Activated CD4-positive, alpha-beta T cell treated with anti-CD3 and anti-CD28 coated beads, Interleukin-2, amount 10 ng/mL, durations not matched to agents 24 days and 14 days (primary cell): ENCODE data around the gene SPIN2B. TPM values are rescaled to one million over a fixed set of nuclear protein-coding genes. Genes with fewer than 3 reads are reported as not detected.
"Not testable (repeated sequence)": the region's sequence is repeated elsewhere in the genome, so short reads cannot be mapped to it uniquely, and the experiment has no call there.

Source experiments
- DNase-seq: peaks from one replicate; pipeline ENCODE4 v3.0.0; 2022
- H3K27ac Mint-ChIP-seq: one replicate; pipeline ENCODE4 v1.8.0; 2022; ENCODE audit warnings: mild to moderate bottlenecking, mixed read lengths
- H3K27me3 Mint-ChIP-seq: one replicate; pipeline ENCODE4 v1.8.0; 2022; ENCODE audit warnings: mixed read lengths
- H3K36me3 Mint-ChIP-seq: one replicate; pipeline ENCODE4 v1.8.0; 2022; ENCODE audit warnings: low read depth, mild to moderate bottlenecking, mixed read lengths
- H3K4me1 Mint-ChIP-seq: one replicate; pipeline ENCODE4 v1.8.0; 2021; ENCODE audit warnings: mixed read lengths
- H3K4me3 Mint-ChIP-seq: one replicate; pipeline ENCODE4 v1.8.0; 2022; ENCODE audit warnings: mild to moderate bottlenecking, moderate library complexity, mixed read lengths
- H3K9me3 Mint-ChIP-seq: one replicate; pipeline ENCODE4 v1.8.0; 2021; ENCODE audit warnings: mixed read lengths
- intact Hi-C: fragments of 100-400 bp; cut with micrococcal nuclease; formaldehyde crosslinking; loops from one replicate; pipeline ENCODE4 v1.15.1; 2023
- total RNA-seq: library from RNA; stranded (reverse); gene quantifications from 2 replicates; pipeline ENCODE4 v1.2.3, GENCODE V29; 2022

Gene SPIN2B
- 8.7 and 9.5 TPM in 2 replicates for total RNA-seq

GRCh38 chrX:57121162-57121755, at the start of gene SPIN2B:
TSS of gene SPIN2B (minus strand) at chrX:57121548.
- peaks cover 17% of the 10 kb centered on the region for H3K36me3 Mint-ChIP-seq
- peaks cover 8% of the 10 kb centered on the region for H3K4me1 Mint-ChIP-seq
- intact Hi-C loops = loop anchor here (2.0 to 10.0 kb wide), 5 partner anchors 126 to 559 kb away; partner anchors contain the start of genes SPIN3, UBQLN2 and ZXDB
- H3K27ac Mint-ChIP-seq = peak within 1 kb of the TSS; percentile 90
- peak; percentile 93 for DNase-seq
- peak within 1 kb of the TSS; percentile 93 for H3K4me3 Mint-ChIP-seq
- no peaks in the 10 kb centered on the region for H3K27me3 Mint-ChIP-seq
- H3K9me3 Mint-ChIP-seq = no peaks in the 10 kb centered on the region

GRCh38 chrX:57156397-57157049, 35.2 kb upstream of the SPIN2B start:
- DNase-seq = no peak
- Mint-ChIP-seq H3K4me1 (no peaks in the 10 kb centered on the region), H3K9me3 (no peaks in the 10 kb centered on the region), H3K27me3 (no peaks in the 10 kb centered on the region), H3K4me3 (no peak overlapping the region), H3K36me3 (no peaks in the 10 kb centered on the region), H3K27ac (no peak overlapping the region)
- intact Hi-C loops = loop anchor here (2.0 kb wide), 1 partner anchor 298 kb away; no protein-coding TSS in a partner anchor

DNA sequence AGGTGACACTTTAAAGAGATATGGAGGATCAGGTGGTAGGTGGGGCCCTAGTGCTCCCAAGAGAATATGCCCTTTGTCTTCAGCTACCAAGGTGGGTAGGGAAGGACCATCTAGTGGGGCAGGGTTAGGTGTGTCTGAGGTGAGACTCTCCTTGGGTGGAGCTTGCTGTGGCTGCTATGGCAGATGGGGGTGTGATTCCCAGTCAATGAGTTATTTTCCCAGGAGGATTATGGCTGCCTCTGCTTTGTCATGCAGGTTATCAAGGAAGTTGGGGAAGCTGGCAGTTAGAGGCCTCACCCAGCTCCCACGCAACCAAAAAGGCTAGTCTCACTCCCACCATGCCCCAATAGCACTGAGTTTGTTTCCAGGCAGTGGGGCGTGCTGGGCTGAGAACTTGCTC, 33.8 kb upstream of the SPIN2B start:
- intact Hi-C loops = no loop called here
- DNase-seq = no peak
- H3K9me3 Mint-ChIP-seq = peaks cover 4% of the 10 kb centered on the region
- H3K4me1 Mint-ChIP-seq = no peaks in the 10 kb centered on the region
- no peaks in the 10 kb centered on the region for H3K27me3 Mint-ChIP-seq
- no peaks in the 10 kb centered on the region for H3K36me3 Mint-ChIP-seq
- no peak overlapping the region for H3K27ac Mint-ChIP-seq
- no peak overlapping the region for H3K4me3 Mint-ChIP-seq

DNA sequence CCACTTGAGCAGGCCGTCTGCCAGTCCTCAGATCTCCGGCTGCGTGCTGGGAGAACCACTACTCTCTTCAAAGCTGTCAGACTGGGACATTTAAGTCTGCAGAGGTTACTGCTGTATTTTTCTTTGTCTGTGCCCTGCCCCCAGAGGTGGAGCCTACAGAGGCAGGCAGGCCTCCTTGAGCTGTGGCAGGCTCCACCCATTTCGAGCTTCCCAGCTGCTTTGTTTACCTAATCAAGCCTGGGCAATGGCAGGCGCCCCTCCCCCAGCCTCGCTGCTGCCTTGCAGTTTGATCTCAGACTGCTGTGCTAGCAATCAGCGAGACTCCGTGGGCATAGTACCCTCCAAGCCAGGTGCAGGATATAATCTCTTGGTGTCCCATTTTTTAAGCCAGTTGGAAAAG, 30.9 kb upstream of the SPIN2B start:
- H3K27me3 Mint-ChIP-seq, H3K36me3 Mint-ChIP-seq, H3K4me3 Mint-ChIP-seq, intact Hi-C loops, H3K27ac Mint-ChIP-seq, H3K4me1 Mint-ChIP-seq, DNase-seq: not testable (repeated sequence)
- H3K9me3 Mint-ChIP-seq = peaks cover 13% of the 10 kb centered on the region

GRCh38 chrX:57138674-57139073, 17.3 kb upstream of the SPIN2B start:
- H3K4me3 Mint-ChIP-seq = no peak overlapping the region
- no peak overlapping the region for H3K27ac Mint-ChIP-seq
- H3K4me1 Mint-ChIP-seq = peaks cover 6% of the 10 kb centered on the region
- no peaks in the 10 kb centered on the region for H3K27me3 Mint-ChIP-seq
- intact Hi-C loops = no loop called here
- H3K36me3 Mint-ChIP-seq = no peaks in the 10 kb centered on the region
- no peak for DNase-seq
- no peaks in the 10 kb centered on the region for H3K9me3 Mint-ChIP-seq

GRCh38 chrX:57137501-57137900, 16.2 kb upstream of the SPIN2B start:
- Mint-ChIP-seq H3K4me1 (peaks cover 6% of the 10 kb centered on the region), H3K4me3 (no peak overlapping the region), H3K27me3 (no peaks in the 10 kb centered on the region), H3K36me3 (no peaks in the 10 kb centered on the region), H3K9me3 (no peaks in the 10 kb centered on the region), H3K27ac (no peak overlapping the region)
- DNase-seq = no peak
- intact Hi-C loops = no loop called here

- H3K27ac Mint-ChIP-seq = not testable (repeated sequence)
Observed at GRCh38 chrX:57137073-57137472, 15.7 kb upstream of the SPIN2B start, which contains the start of gene SPIN2A. TSS of gene SPIN2A (minus strand) at chrX:57137397. CDS start at chrX:57136597, 800 bp downstream.

GRCh38 chrX:57136589-57136988, 15.2 kb upstream of the SPIN2B start:
- H3K4me1 Mint-ChIP-seq, intact Hi-C loops, DNase-seq, H3K4me3 Mint-ChIP-seq, H3K36me3 Mint-ChIP-seq, H3K27me3 Mint-ChIP-seq, H3K9me3 Mint-ChIP-seq, H3K27ac Mint-ChIP-seq: not testable (repeated sequence)

More at GRCh38 chrX:57137073-57137472, 15.7 kb upstream of the SPIN2B start, which contains the start of gene SPIN2A:
- DNase-seq, H3K27me3 Mint-ChIP-seq, intact Hi-C loops, H3K4me3 Mint-ChIP-seq, H3K36me3 Mint-ChIP-seq, H3K4me1 Mint-ChIP-seq, H3K9me3 Mint-ChIP-seq: not testable (repeated sequence)

- H3K27ac Mint-ChIP-seq = no peak overlapping the region
- intact Hi-C loops = no loop called here
- no peaks in the 10 kb centered on the region for H3K27me3 Mint-ChIP-seq
- no peaks in the 10 kb centered on the region for H3K36me3 Mint-ChIP-seq
- no peak overlapping the region for H3K4me3 Mint-ChIP-seq
- H3K4me1 Mint-ChIP-seq = no peaks in the 10 kb centered on the region
- no peak for DNase-seq
- H3K9me3 Mint-ChIP-seq = no peaks in the 10 kb centered on the region
Observed at GRCh38 chrX:57135287-57135686, 13.9 kb upstream of the SPIN2B start.

GRCh38 chrX:57134702-57135101, 13.4 kb upstream of the SPIN2B start:
- DNase-seq = no peak
- Mint-ChIP-seq H3K9me3 (no peaks in the 10 kb centered on the region), H3K4me1 (no peaks in the 10 kb centered on the region), H3K36me3 (no peaks in the 10 kb centered on the region), H3K27me3 (no peaks in the 10 kb centered on the region), H3K4me3 (no peak overlapping the region), H3K27ac (no peak overlapping the region)
- intact Hi-C loops = no loop called here

GRCh38 chrX:57133706-57134105, 12.4 kb upstream of the SPIN2B start:
- no peak for DNase-seq
- intact Hi-C loops = no loop called here
- Mint-ChIP-seq H3K27me3 (no peaks in the 10 kb centered on the region), H3K36me3 (no peaks in the 10 kb centered on the region), H3K4me1 (no peaks in the 10 kb centered on the region), H3K4me3 (no peak overlapping the region), H3K9me3 (no peaks in the 10 kb centered on the region), H3K27ac (no peak overlapping the region)

DNA sequence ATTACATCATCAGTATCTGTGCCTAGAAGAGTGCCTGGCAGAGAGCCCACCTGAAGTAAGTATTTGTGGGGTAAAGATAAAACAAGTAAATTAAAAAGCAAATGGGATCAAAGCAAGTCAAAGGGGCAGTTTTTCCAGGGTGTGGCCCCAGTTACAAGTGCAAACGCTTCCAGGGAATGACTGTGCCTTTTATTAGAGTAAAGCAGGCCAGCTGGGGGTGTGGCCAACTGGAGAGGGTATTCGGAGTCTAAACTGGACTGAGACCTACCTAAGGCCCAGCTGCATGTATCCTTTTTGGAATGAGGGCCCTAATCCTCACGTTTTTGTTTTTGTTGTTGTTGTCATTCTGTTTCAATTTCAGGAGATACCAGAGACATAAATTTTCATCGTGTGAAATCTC, 11.9 kb upstream of the SPIN2B start:
- H3K9me3 Mint-ChIP-seq, H3K36me3 Mint-ChIP-seq, DNase-seq, H3K4me3 Mint-ChIP-seq, intact Hi-C loops, H3K27ac Mint-ChIP-seq, H3K4me1 Mint-ChIP-seq, H3K27me3 Mint-ChIP-seq: not testable (repeated sequence)

GRCh38 chrX:57132046-57132445, 10.7 kb upstream of the SPIN2B start:
- Mint-ChIP-seq H3K4me1 (no peaks in the 10 kb centered on the region), H3K4me3 (no peak overlapping the region), H3K27me3 (no peaks in the 10 kb centered on the region), H3K9me3 (no peaks in the 10 kb centered on the region), H3K27ac (no peak overlapping the region), H3K36me3 (no peaks in the 10 kb centered on the region)
- DNase-seq = no peak
- intact Hi-C loops = no loop called here

GRCh38 chrX:57121816-57122215, 468 bp upstream of the SPIN2B start:
- intact Hi-C loops = loop anchor here (2.0 to 10.0 kb wide), 5 partner anchors 127 to 560 kb away; partner anchors contain the start of genes SPIN3, UBQLN2 and ZXDB
- DNase-seq = no peak
- Mint-ChIP-seq H3K27me3 (no peaks in the 10 kb centered on the region), H3K9me3 (no peaks in the 10 kb centered on the region), H3K27ac (peak overlapping the region; percentile 90), H3K36me3 (peaks cover 14% of the 10 kb centered on the region), H3K4me1 (peaks cover 8% of the 10 kb centered on the region), H3K4me3 (peak overlapping the region; percentile 93)
